Activated CD4-positive, alpha-beta T cell treated with anti-CD3 and anti-CD28 coated beads for 24 hours (primary cell): ENCODE results near the gene ACSS2.

Experiments used
- DNase-seq, 2 donors: peaks; one replicate each; pipeline ENCODE4 v3.0.0-alpha.2; 2020; ENCODE audit warnings: low read depth in 2 of 2

The ACSS2 gene

GRCh38 chr20:34915749-34916455 is 39.5 kb downstream of the ACSS2 start:
- DNase-seq, result no peak

GRCh38 chr20:34916774-34917354 is 40.5 kb downstream of the ACSS2 start:
- DNase-seq, result no peak

- no peak for DNase-seq
Measured at GRCh38 chr20:34920055-34920454, 43.6 kb downstream of the ACSS2 start.

GRCh38 chr20:34921436-34921835 is 45.0 kb downstream of the ACSS2 start:
- no peak for DNase-seq

- DNase-seq, result no peak
Measured at GRCh38 chr20:34922654-34923381, 46.4 kb downstream of the ACSS2 start.

- no peak for DNase-seq
Measured at GRCh38 chr20:34923414-34923813, 47.0 kb downstream of the ACSS2 start.

- DNase-seq, result no peak
Measured at GRCh38 chr20:34925341-34925740, 48.9 kb downstream of the ACSS2 start.

GRCh38 chr20:34925981-34926380 is 49.6 kb downstream of the ACSS2 start:
- no peak for DNase-seq

GRCh38 chr20:34926581-34926980 is 50.2 kb downstream of the ACSS2 start:
- DNase-seq, result no peak

- no peak for DNase-seq
Measured at GRCh38 chr20:34927736-34928135, 51.3 kb downstream of the ACSS2 start.

- DNase-seq, result no peak
Measured at GRCh38 chr20:34928411-34928810, 52.0 kb downstream of the ACSS2 start.

GRCh38 chr20:34931771-34932170 is 55.4 kb downstream of the ACSS2 start:
- no peak for DNase-seq

- no peak for DNase-seq
Measured at GRCh38 chr20:34938466-34939163, 62.2 kb downstream of the ACSS2 start.

- no peak for DNase-seq
Measured at GRCh38 chr20:34940081-34940481, 63.7 kb downstream of the ACSS2 start.

- DNase-seq, result no peak
Measured at GRCh38 chr20:34941226-34941625, 64.8 kb downstream of the ACSS2 start.

- no peak for DNase-seq
Measured at GRCh38 chr20:34942301-34942700, 65.9 kb downstream of the ACSS2 start.

- DNase-seq, result no peak
Measured at GRCh38 chr20:34943808-34944567, 67.6 kb downstream of the ACSS2 start.

- no peak for DNase-seq
Measured at GRCh38 chr20:34945315-34946077, 69.1 kb downstream of the ACSS2 start.

- DNase-seq, result no peak
Measured at GRCh38 chr20:34946661-34947060, 70.2 kb downstream of the ACSS2 start.

GRCh38 chr20:34947336-34947735 is 70.9 kb downstream of the ACSS2 start:
- DNase-seq, result no peak

GRCh38 chr20:34948030-34948429 is 71.6 kb downstream of the ACSS2 start:
- no peak for DNase-seq
